HUES6 (cell line): ENCODE data around the gene EXOC7.

Experiments
- H3K27ac ChIP-seq: 2 replicates; pipeline ENCODE4 v1.7.0; 2013; ENCODE audit warnings: low read depth, mild to moderate bottlenecking, low read length, inconsistent platforms
- H3K27me3 ChIP-seq: 2 replicates; pipeline ENCODE4 v1.6.1; 2013; ENCODE audit warnings: low read length; ENCODE audit not compliant: control insufficient read depth, insufficient read depth
- H3K36me3 ChIP-seq: 2 replicates; pipeline ENCODE4 v1.6.1; 2013; ENCODE audit warnings: low read length; ENCODE audit not compliant: control insufficient read depth, insufficient read depth
- H3K4me1 ChIP-seq: 2 replicates; pipeline ENCODE4 v1.6.1; 2013; ENCODE audit warnings: low read length; ENCODE audit not compliant: control insufficient read depth, insufficient read depth
- H3K4me3 ChIP-seq: 2 replicates; pipeline ENCODE4 v1.5.1; 2013; ENCODE audit warnings: low read depth, low read length
- H3K9ac ChIP-seq: one replicate; pipeline ENCODE4 v1.6.1; 2013; ENCODE audit warnings: mild to moderate bottlenecking, low read length
- H3K9me3 ChIP-seq: 2 replicates; pipeline ENCODE4 v1.6.1; 2013; ENCODE audit warnings: low read depth, low read length; ENCODE audit not compliant: control insufficient read depth, insufficient read depth

Gene EXOC7

GRCh38 chr17:76040376-76040775, 63.2 kb downstream of the EXOC7 start:
- H3K36me3 ChIP-seq, result peaks cover 71% of the 10 kb centered on the region
- H3K27ac ChIP-seq, result no peak overlapping the region

DNA sequence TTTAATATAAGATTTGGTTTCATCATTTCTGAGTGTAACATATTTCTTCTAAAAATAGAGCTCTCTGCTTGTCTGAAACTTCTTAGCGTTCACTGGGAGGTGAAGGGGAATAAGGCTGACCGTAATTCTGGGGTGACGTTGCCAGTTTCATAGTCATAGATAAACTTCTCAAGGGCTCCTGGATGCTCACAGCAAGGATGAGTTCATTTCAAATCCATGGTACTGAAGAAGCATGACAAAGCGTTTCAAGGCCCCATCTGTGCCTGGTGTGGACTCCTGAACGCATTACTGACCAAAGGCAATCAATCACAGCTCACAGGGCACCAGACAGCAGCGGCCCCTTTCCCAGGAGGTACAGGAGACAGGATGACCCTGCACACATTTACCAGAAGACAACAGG, 64.5 kb downstream of the EXOC7 start:
- no peaks in the 10 kb centered on the region for H3K27me3 ChIP-seq
- peaks cover 58% of the 10 kb centered on the region for H3K36me3 ChIP-seq
- H3K4me3 ChIP-seq, result no peak overlapping the region
- peaks cover 21% of the 10 kb centered on the region for H3K4me1 ChIP-seq
- H3K9me3 ChIP-seq, result no peaks in the 10 kb centered on the region
- no peak overlapping the region for H3K9ac ChIP-seq
- no peak overlapping the region for H3K27ac ChIP-seq

More at GRCh38 chr17:76040376-76040775, 63.2 kb downstream of the EXOC7 start:
- no peaks in the 10 kb centered on the region for H3K9me3 ChIP-seq
- H3K27me3 ChIP-seq, result no peaks in the 10 kb centered on the region
- H3K4me1 ChIP-seq, result peaks cover 21% of the 10 kb centered on the region
- H3K9ac ChIP-seq, result no peak overlapping the region
- H3K4me3 ChIP-seq, result no peak overlapping the region

DNA sequence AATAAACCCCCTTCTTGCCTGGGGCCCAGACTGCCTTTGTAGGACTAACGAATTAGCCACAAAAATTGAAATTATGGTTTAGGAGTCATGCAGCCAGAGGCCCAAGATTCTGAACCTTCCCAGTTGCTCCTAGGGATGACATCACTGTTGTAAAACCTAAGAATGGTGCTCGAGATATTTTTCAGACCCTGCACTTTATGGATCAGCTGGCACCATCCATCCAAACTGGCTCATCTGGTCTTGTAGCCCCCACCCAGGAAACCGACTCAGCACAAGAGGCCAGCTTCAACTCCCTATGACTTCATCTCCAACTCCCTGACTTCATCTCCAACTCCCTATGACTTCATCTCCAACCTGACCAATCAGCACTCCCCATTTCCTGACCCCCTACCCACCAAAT, 65.5 kb downstream of the EXOC7 start:
- Histone ChIP-seq H3K36me3 (peaks cover 48% of the 10 kb centered on the region), H3K27ac (no peak overlapping the region)

DNA sequence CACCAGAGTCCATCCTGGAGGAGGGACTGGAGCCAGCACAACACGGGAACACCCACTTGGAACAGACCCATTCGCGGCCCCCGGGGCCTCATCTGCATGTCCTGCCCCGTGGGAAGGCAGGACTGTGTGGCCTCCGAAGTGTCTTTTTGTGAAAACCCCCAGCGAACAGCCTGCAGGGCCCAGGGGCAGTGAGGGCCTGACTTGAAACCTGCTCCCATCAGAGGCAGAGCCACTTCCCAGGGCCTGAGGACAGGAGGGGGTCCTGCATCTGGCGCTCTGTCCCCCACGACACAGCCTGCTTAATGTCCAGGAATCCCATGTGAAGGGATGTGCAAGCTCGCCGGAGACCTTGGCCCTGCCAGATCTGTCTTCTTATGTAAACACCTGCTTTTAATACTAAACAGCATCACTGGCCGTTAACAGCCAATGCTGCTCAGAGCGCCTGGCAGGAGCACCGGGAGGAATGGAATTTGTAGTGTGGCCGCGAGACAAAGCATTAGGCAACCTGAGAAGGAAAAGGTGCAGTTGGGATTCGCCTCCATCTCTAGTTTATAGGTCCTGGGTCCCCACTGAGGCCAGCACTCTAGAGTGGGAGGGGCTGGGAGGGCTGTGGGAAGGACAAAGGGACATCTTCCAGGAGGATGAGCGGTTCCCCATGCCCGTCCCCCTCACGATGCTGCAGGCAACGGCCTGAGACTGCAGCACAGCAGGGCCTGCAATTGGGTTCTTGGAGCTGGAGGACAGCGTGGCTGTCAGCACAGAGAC, 66.9 kb downstream of the EXOC7 start:
- H3K9ac ChIP-seq, result no peak overlapping the region
- H3K27ac ChIP-seq, result no peak overlapping the region
- no peak overlapping the region for H3K4me3 ChIP-seq
- no peaks in the 10 kb centered on the region for H3K27me3 ChIP-seq
- H3K36me3 ChIP-seq, result peaks cover 37% of the 10 kb centered on the region
- H3K9me3 ChIP-seq, result peaks cover 5% of the 10 kb centered on the region; the same call in 1 of the 2 replicates
- peaks cover 21% of the 10 kb centered on the region for H3K4me1 ChIP-seq

More for the DNA sequence above, 65.5 kb downstream of the EXOC7 start:
- H3K4me1 ChIP-seq, result peaks cover 21% of the 10 kb centered on the region
- H3K9me3 ChIP-seq, result peaks cover 4% of the 10 kb centered on the region; the same call in 1 of the 2 replicates
- no peak overlapping the region for H3K4me3 ChIP-seq
- H3K9ac ChIP-seq, result no peak overlapping the region
- H3K27me3 ChIP-seq, result no peaks in the 10 kb centered on the region

DNA sequence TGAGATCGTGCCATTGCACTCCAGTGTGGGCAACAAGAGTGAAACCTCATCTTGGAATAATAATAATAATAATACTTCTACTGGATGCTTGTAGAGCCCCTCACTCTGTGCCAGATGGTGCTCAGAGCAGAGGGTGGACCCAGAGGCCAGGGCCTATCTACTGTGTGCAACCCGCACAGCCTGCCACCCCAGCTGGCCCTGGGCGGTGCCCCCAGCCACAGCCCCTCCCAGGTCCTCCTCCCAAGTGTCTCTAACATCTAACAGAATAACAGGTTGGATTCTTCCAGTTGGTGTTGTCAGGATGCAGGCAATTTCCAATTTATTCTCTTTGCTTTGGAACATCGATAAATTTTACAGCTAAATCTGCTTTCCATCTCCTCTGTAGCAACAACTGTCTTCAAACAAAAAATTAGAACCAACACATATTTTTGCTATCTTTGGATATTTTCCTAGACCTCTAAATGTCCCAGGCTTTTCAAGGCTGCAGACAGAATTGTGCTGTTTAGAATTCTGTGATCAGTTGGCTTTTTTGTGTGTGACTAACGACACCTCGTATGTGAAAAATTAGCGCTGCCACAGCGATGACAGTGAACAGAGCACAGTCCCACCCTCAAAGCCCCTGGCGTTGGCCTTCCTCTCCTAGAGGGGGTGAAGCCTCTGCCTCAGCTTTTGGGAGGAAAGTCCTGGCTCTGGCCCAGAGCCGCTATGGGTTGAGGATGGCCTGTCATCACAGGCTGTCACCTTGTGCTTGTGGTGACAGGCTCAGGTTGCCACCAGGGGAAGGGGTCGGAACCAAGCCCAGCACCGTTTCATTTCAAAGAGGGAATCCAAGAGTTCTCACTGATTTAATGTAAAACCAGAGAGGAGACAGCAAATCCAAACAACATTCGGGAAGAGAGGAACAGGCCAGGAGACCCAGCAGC, 68.9 kb downstream of the EXOC7 start:
- Histone ChIP-seq H3K36me3 (peaks cover 17% of the 10 kb centered on the region), H3K9ac (no peak overlapping the region), H3K27me3 (no peaks in the 10 kb centered on the region), H3K9me3 (peaks cover 5% of the 10 kb centered on the region; the same call in 1 of the 2 replicates), H3K4me1 (peaks cover 13% of the 10 kb centered on the region), H3K27ac (no peak overlapping the region), H3K4me3 (no peak overlapping the region)

DNA sequence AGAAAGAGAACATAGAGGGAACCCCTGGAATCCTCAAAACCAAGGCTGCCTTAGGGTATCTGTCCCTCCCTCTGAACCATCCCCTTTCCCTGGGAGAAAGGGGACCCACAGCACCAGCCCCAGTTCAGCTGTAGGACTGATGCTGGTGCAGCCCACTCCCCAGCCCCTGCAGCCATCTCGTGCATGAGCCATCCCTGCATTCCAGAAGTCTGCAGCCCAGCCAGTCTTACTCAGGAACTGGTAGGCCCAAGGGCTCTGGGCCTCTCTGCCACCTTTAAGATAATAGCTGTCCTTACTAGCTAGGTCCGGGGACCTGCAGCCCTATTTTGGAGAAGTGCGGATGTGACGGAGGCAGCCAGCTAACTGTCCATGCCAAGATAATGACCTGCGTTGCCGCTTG, 70.4 kb downstream of the EXOC7 start:
- Histone ChIP-seq H3K9me3 (peaks cover 5% of the 10 kb centered on the region; the same call in 1 of the 2 replicates), H3K27me3 (no peaks in the 10 kb centered on the region), H3K9ac (no peak overlapping the region), H3K4me1 (peaks cover 22% of the 10 kb centered on the region), H3K36me3 (peaks cover 1% of the 10 kb centered on the region; the same call in 1 of the 2 replicates), H3K4me3 (no peak overlapping the region), H3K27ac (no peak overlapping the region)

DNA sequence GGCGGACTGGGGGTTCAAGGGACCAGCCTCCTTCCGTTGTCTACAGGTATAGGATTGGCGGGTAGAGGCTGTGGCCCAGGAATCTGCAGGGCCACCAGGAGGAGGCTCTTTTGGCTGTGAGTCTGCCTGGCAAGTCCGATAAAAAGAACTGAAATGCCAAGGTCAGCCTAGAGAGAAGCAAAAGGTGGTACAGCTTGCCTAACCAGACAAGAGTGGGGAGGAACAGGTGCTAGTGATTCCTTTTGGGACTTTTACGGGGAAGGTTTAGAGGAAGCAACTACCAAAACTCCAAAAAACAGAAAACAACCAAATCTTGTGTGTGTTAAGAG, 70.8 kb downstream of the EXOC7 start:
- no peak overlapping the region for H3K27ac ChIP-seq
- H3K4me3 ChIP-seq, result no peak overlapping the region
- H3K9ac ChIP-seq, result no peak overlapping the region
- no peaks in the 10 kb centered on the region for H3K27me3 ChIP-seq
- H3K4me1 ChIP-seq, result peaks cover 22% of the 10 kb centered on the region
- no peaks in the 10 kb centered on the region for H3K36me3 ChIP-seq
- peaks cover 5% of the 10 kb centered on the region; the same call in 1 of the 2 replicates for H3K9me3 ChIP-seq

DNA sequence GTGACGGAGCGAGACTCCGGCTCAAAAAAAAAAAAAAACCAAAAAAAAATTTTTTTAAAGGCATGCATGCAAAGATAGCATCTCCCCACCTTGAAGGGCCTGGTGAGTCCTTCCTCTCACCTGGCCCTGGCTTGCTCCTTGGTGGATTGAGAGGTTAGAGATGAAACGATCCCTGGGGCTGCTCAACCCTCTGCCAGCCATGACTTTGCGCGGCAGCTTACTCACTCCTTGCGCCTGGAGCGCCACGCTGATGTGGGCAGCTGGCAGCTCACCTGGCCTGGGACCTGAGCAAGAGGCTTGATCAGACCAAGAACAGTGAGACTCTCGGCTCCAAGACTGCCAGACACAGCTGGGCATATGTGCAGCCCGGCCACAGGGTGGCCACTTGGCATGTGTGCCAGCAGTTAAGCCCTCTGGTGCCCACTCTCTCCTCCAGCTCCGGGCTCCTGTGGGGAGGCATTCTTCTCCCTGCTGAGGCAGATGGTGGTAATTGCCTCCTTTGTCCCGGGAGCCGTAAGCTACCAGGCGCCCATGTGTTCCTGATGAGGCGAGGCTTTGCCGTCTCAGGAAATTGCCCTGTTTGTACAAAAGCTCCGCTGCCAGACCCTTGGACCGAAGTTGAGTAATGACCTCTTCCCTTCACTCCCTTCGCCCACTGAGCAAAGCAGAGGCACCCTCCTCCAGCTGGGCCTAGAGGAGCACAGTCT, 71.4 kb downstream of the EXOC7 start:
- H3K4me1 ChIP-seq, result peaks cover 23% of the 10 kb centered on the region
- H3K27me3 ChIP-seq, result no peaks in the 10 kb centered on the region
- H3K36me3 ChIP-seq, result no peaks in the 10 kb centered on the region
- no peak overlapping the region for H3K27ac ChIP-seq
- no peak overlapping the region for H3K9ac ChIP-seq
- H3K9me3 ChIP-seq, result peaks cover 5% of the 10 kb centered on the region; the same call in 1 of the 2 replicates
- H3K4me3 ChIP-seq, result no peak overlapping the region
